Fibroblast of skin of back (primary cell): ENCODE data around the gene HMOX1.
"Not testable (repeated sequence)": the region's sequence is repeated elsewhere in the genome, so short reads cannot be mapped to it uniquely, and the experiment has no call there.

Source experiments
- DNase-seq: peaks from one replicate; pipeline ENCODE4 v3.0.0-alpha.2; 2013

HMOX1 gene

GRCh38 chr22:35437049-35437448, 56.2 kb downstream of the HMOX1 start:
- DNase-seq: no peak

DNA sequence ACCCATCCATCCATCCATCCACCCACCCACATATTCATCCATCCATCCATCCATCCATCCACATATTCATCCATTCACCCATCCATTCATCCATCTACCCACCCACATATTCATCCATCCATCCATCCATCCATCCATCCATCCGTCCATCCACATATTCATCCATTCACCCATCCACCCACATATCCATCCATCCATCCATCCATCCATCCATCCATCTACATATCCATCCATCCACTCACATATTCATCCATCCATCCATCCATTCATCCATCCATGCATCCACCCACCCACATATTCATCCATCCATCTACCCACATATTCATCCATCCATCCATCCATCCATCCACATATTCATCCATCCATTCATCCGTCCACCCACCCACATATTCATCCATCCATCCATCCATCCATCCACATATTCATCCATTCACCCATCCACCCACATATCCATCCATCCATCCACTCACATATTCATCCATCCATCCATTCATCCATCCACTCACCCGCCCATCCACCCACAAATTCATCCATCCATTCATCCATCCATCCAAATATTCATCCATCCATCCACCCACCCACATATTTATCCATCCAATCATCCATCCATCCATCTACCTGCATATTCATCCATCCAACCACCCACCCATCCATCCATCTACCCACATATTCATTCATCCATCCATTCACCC, 57.9 kb downstream of the HMOX1 start:
- DNase-seq: not testable (repeated sequence)

DNA sequence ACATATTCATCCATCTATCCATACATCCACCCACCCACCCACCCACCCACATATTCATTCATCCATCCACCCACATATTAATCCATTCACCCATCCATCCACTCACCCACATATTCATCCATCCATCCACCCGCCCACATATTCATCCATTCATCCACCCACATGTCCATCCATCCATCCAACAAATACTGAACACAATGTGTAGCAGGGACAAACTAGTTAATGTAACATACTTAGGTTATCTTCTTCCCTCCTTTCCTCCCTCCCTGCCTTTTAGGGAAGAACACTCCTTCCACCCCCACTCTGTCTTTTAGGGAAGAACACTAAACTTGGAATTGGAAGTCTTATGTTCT, 58.4 kb downstream of the HMOX1 start:
- DNase-seq: no peak

- DNase-seq: no peak
Measured at GRCh38 chr22:35440129-35440528, 59.2 kb downstream of the HMOX1 start.

DNA sequence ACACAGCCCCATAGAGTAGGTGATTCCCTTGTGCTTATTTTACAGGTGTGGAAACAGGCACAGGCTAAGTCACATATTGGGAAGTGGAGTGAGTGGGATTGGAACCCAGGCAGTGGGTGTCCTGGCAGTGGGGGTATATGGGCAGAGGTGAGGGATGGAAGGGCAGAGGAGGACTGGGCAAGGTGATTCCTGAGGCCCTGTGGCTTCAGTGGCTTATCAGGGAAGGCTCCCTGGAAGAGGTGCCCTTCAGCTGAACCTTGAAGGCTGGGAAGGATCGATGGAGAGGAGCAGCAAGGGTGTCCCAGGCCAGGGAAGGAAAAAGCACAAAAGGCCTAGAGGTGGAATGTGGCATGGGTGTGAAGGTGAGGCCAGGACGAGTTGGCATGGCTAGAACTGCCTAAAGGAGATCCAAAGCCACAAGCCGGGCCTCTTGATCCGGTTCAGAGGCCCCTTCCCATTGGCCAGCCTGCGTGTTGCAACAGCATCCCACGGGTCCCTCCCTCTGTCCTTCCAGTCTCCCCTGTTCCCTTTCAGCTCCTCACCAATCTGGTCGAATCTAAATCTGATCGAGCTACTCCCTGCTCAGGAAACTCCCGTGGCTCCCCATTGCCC, 60.7 kb downstream of the HMOX1 start:
- no peak for DNase-seq

DNA sequence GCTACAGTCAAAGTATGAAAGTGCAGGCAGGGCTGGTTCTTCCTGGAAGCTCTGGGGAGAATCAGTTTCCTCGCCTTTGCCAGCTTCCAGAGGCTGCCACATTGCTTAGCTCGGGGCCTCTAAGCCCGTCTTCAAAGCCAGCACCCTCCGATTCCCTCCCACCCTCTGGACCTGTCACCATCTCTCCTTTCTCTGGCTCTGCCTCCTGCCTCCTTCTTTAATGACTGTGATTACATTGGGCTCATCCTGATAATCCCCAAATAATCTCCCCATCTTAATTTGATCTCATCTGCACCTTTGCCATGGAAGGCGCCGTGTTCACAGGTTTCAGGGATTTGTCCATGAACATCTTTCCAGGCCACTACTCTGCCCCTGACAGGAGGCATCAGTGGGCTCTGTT, 61.6 kb downstream of the HMOX1 start:
- DNase-seq: no peak

DNA sequence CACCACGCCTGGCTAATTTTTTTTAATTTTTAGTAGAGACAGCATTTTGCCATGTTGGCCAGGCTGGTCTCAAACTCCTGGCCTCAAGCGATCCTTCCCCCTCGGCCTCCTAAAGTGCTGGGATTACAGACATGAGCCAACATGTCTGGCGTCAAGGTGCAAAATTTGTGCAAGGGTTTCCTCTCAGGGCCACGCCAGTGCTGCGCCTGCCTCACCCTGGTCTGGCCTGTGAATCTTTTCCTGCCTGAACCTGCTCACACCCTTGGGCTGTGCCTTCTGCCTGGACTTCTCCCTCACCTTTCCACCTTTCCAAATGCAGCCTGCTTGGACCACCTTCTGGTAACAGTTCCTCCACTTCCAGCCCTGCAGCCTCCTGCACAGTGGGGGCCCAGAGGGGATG, 62.4 kb downstream of the HMOX1 start:
- DNase-seq: no peak
